GM12874 (cell line): ENCODE results near the gene STXBP5.

Source experiments
- CTCF ChIP-seq: IDR thresholded peaks from 2 replicates; pipeline ENCODE4 v1.5.1; 2011; ENCODE audit warnings: low read depth, mild to moderate bottlenecking, control low read depth, low read length, moderate library complexity; ENCODE audit not compliant: insufficient read depth

STXBP5 gene

GRCh38 chr6:147392917-147393625 is 188.9 kb downstream of the STXBP5 start:
- no peak for TF ChIP-seq CTCF

GRCh38 chr6:147395158-147395557 is 190.9 kb downstream of the STXBP5 start:
- no peak for TF ChIP-seq CTCF

GRCh38 chr6:147397306-147397705 is 193.1 kb downstream of the STXBP5 start:
- no peak for TF ChIP-seq CTCF

GRCh38 chr6:147400968-147401367 is 196.8 kb downstream of the STXBP5 start:
- no peak for TF ChIP-seq CTCF

GRCh38 chr6:147401779-147402178 is 197.6 kb downstream of the STXBP5 start:
- TF ChIP-seq CTCF, result no peak

GRCh38 chr6:147406783-147407182 is 202.6 kb downstream of the STXBP5 start:
- no peak for TF ChIP-seq CTCF

- no peak for TF ChIP-seq CTCF
Measured at GRCh38 chr6:147407571-147407970, 203.4 kb downstream of the STXBP5 start.
